ENCODE measurements around the gene LANCL3. TPM values are rescaled to one million over a fixed set of nuclear protein-coding genes. Genes with fewer than 3 reads are reported as not detected.

The LANCL3 gene
- total RNA-seq, 1 donor from 2014 or later = 0.36 TPM

DNA sequence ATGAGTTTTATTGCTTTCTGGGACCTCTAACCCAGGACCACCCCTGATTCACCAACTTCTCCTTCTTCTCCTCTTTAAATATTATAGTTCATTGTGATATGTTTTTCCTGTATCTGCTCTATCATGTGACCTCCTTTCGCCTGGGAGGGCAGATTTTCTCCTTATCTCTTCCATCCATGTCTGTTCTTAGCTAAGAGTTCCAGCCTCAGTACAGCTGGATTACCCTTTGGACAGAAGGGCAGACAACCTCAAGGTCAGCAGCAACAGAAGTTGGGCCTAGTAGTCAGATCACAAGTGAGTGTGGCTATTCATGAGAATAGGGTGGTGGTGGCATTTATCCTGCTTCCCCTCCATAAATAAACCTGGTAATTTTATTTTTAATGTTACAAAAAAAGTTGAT is 108.4 kb downstream of the LANCL3 start:
- H3K9me3 ChIP-seq (ENCODE audit: insufficient read depth, low read depth, low read length) = no peaks in the 10 kb centered on the region
- no peaks in the 10 kb centered on the region for H3K4me1 ChIP-seq (ENCODE audit: insufficient read depth, low read length)
- no peaks in the 10 kb centered on the region for H3K36me3 Mint-ChIP-seq (ENCODE audit: low read depth, unreplicated experiment)

DNA sequence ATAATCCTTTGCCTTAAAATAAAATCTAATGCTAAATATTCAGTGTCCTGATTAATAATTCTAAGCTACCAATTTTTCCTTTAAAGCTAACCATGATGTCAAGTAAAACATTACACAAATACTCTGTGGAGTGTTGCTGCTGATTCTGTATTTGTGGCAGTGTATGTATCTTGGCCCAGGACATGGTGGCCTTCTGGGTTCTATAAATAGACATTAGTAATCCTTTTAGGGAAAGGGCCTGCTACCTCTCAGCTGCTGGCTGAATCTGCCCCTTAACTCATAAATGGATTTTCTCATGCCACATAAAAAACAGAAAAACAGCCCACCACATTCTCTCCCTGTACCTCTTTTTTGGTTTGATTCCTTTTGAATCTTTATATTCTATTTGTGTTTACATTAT is 113.0 kb downstream of the LANCL3 start:
- Histone ChIP-seq H2AFZ (ENCODE audit: low read depth, low read length) (no peak overlapping the region), H3K9me3 (ENCODE audit: insufficient read depth, low read depth, low read length) (no peaks in the 10 kb centered on the region), H4K20me1 (ENCODE audit: insufficient read depth, low read length) (no peaks in the 10 kb centered on the region), H3K36me3 (ENCODE audit: insufficient read depth, low read length) (no peaks in the 10 kb centered on the region), H3K79me2 (ENCODE audit: insufficient read depth, low read length) (no peaks in the 10 kb centered on the region), H3K4me2 (ENCODE audit: low read length) (no peak overlapping the region), H3K4me1 (ENCODE audit: insufficient read depth, low read length) (peaks cover 2% of the 10 kb centered on the region), H3K27ac (ENCODE audit: low read depth, low read length) (no peak overlapping the region), H3K9ac (ENCODE audit: low read length) (no peak overlapping the region), H3K27me3 (ENCODE audit: insufficient read depth, low read length) (no peaks in the 10 kb centered on the region), H3K4me3 (ENCODE audit: insufficient read depth, low read depth, low read length) (no peak overlapping the region)
- H3K9me3 Mint-ChIP-seq (ENCODE audit: unreplicated experiment) = no peaks in the 10 kb centered on the region
- no peaks in the 10 kb centered on the region for H3K27me3 Mint-ChIP-seq (ENCODE audit: low read depth, unreplicated experiment)
- no peaks in the 10 kb centered on the region for H3K4me1 Mint-ChIP-seq (ENCODE audit: low read depth, unreplicated experiment)
- no peak overlapping the region for H3K27ac Mint-ChIP-seq (ENCODE audit: unreplicated experiment)
- H3K36me3 Mint-ChIP-seq (ENCODE audit: low read depth, unreplicated experiment) = no peaks in the 10 kb centered on the region
- no peak overlapping the region for H3K4me3 Mint-ChIP-seq (ENCODE audit: unreplicated experiment)
- FAIRE-seq (no peak), DNase-seq (ENCODE audit: low read depth) (no peak)
- no peak for TF ChIP-seq EZH2 (IDR thresholded peaks at IDR 0.05; ENCODE audit: insufficient read depth, low read length)
- TF ChIP-seq, protein P1, sequence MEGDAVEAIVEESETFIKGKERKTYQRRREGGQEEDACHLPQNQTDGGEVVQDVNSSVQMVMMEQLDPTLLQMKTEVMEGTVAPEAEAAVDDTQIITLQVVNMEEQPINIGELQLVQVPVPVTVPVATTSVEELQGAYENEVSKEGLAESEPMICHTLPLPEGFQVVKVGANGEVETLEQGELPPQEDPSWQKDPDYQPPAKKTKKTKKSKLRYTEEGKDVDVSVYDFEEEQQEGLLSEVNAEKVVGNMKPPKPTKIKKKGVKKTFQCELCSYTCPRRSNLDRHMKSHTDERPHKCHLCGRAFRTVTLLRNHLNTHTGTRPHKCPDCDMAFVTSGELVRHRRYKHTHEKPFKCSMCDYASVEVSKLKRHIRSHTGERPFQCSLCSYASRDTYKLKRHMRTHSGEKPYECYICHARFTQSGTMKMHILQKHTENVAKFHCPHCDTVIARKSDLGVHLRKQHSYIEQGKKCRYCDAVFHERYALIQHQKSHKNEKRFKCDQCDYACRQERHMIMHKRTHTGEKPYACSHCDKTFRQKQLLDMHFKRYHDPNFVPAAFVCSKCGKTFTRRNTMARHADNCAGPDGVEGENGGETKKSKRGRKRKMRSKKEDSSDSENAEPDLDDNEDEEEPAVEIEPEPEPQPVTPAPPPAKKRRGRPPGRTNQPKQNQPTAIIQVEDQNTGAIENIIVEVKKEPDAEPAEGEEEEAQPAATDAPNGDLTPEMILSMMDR (IDR thresholded peaks at IDR 0.05; ENCODE audit: insufficient read depth, low read depth, low read length) = no peak

More for the DNA sequence above, 108.4 kb downstream of the LANCL3 start:
- Histone ChIP-seq H2AFZ (ENCODE audit: low read depth, low read length) (no peak overlapping the region), H4K20me1 (ENCODE audit: insufficient read depth, low read length) (no peaks in the 10 kb centered on the region), H3K36me3 (ENCODE audit: insufficient read depth, low read length) (no peaks in the 10 kb centered on the region), H3K9ac (ENCODE audit: low read length) (no peak overlapping the region), H3K79me2 (ENCODE audit: insufficient read depth, low read length) (no peaks in the 10 kb centered on the region), H3K27ac (ENCODE audit: low read depth, low read length) (no peak overlapping the region), H3K4me3 (ENCODE audit: insufficient read depth, low read depth, low read length) (no peak overlapping the region), H3K4me2 (ENCODE audit: low read length) (no peak overlapping the region), H3K27me3 (ENCODE audit: insufficient read depth, low read length) (no peaks in the 10 kb centered on the region)
- H3K27ac Mint-ChIP-seq (ENCODE audit: unreplicated experiment) = no peak overlapping the region
- no peaks in the 10 kb centered on the region for H3K9me3 Mint-ChIP-seq (ENCODE audit: unreplicated experiment)
- no peaks in the 10 kb centered on the region for H3K4me1 Mint-ChIP-seq (ENCODE audit: low read depth, unreplicated experiment)
- no peak overlapping the region for H3K4me3 Mint-ChIP-seq (ENCODE audit: unreplicated experiment)
- peak; percentile 26 for FAIRE-seq
- no peaks in the 10 kb centered on the region for H3K27me3 Mint-ChIP-seq (ENCODE audit: low read depth, unreplicated experiment)
- DNase-seq (ENCODE audit: low read depth) = no peak
- TF ChIP-seq EZH2 (IDR thresholded peaks at IDR 0.05; ENCODE audit: insufficient read depth, low read length) = no peak
- TF ChIP-seq, protein P1 (IDR thresholded peaks at IDR 0.05; ENCODE audit: insufficient read depth, low read depth, low read length) = no peak

DNA sequence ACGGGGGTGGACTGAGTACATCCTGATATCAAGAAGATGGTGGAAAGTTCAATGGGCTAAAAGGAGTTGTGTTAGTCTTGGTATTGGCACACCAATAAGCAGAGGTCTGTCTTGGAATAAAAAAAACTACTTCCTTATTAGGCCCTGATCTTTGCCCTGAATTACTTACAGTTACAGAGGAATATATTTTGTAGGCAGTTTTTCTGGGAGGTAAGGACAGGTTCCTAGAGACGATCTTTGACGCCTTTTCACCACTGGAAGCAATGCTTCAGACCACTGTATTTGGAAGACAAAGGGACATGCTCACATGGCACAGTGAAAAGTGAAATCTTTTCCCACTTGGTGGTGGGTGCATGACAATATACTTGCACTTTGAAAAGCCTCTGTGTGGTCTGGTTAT is 113.5 kb downstream of the LANCL3 start:
- Mint-ChIP-seq H3K9me3 (ENCODE audit: unreplicated experiment) (no peaks in the 10 kb centered on the region), H3K27ac (ENCODE audit: unreplicated experiment) (peak overlapping the region; percentile 53), H3K4me3 (ENCODE audit: unreplicated experiment) (peak overlapping the region; percentile 54), H3K27me3 (ENCODE audit: low read depth, unreplicated experiment) (no peaks in the 10 kb centered on the region), H3K4me1 (ENCODE audit: low read depth, unreplicated experiment) (no peaks in the 10 kb centered on the region), H3K36me3 (ENCODE audit: low read depth, unreplicated experiment) (no peaks in the 10 kb centered on the region)
- Histone ChIP-seq H3K79me2 (ENCODE audit: insufficient read depth, low read length) (no peaks in the 10 kb centered on the region), H3K4me1 (ENCODE audit: insufficient read depth, low read length) (peaks cover 2% of the 10 kb centered on the region), H3K4me2 (ENCODE audit: low read length) (peak overlapping the region; percentile 85), H4K20me1 (ENCODE audit: insufficient read depth, low read length) (no peaks in the 10 kb centered on the region), H3K27me3 (ENCODE audit: insufficient read depth, low read length) (no peaks in the 10 kb centered on the region), H3K9ac (ENCODE audit: low read length) (no peak overlapping the region), H3K9me3 (ENCODE audit: insufficient read depth, low read depth, low read length) (no peaks in the 10 kb centered on the region), H3K36me3 (ENCODE audit: insufficient read depth, low read length) (no peaks in the 10 kb centered on the region), H2AFZ (ENCODE audit: low read depth, low read length) (no peak overlapping the region), H3K4me3 (ENCODE audit: insufficient read depth, low read depth, low read length) (no peak overlapping the region), H3K27ac (ENCODE audit: low read depth, low read length) (no peak overlapping the region)
- TF ChIP-seq, protein P1 (IDR thresholded peaks at IDR 0.05; ENCODE audit: insufficient read depth, low read depth, low read length) = no peak
- TF ChIP-seq EZH2 (IDR thresholded peaks at IDR 0.05; ENCODE audit: insufficient read depth, low read length) = no peak
- DNase-seq (ENCODE audit: low read depth) (no peak), FAIRE-seq (peak; percentile 23)
